WTC11 (cell line): ENCODE results near the gene PTPRT.

Experiments
- CREB1 ChIP-seq: sonication (generic); formaldehyde crosslinking; IDR thresholded peaks from 2 replicates; pipeline ENCODE4 v1.8.0; 2023; ENCODE audit warnings: mild to moderate bottlenecking, missing genetic modification reagents
- FOXJ3 ChIP-seq: sonication (generic); formaldehyde crosslinking; IDR thresholded peaks from 2 replicates; pipeline ENCODE4 v1.9.0; 2021; ENCODE audit warnings: missing genetic modification reagents, mild to moderate bottlenecking, borderline replicate concordance
- FOXK1 ChIP-seq: sonication (generic); formaldehyde crosslinking; IDR thresholded peaks from 2 replicates; pipeline ENCODE4 v1.8.0; 2022; ENCODE audit warnings: mild to moderate bottlenecking, moderate library complexity, missing genetic modification reagents
- JUN ChIP-seq: sonication (generic); formaldehyde crosslinking; IDR thresholded peaks from 2 replicates; pipeline ENCODE4 v1.8.0; 2023; ENCODE audit warnings: mild to moderate bottlenecking, missing genetic modification reagents
- NFE2L1 ChIP-seq: sonication (generic); formaldehyde crosslinking; IDR thresholded peaks from 2 replicates; pipeline ENCODE4 v1.8.1; 2023; ENCODE audit warnings: missing genetic modification reagents
- RELA ChIP-seq: sonication (generic); formaldehyde crosslinking; IDR thresholded peaks from 2 replicates; pipeline ENCODE4 v1.8.1; 2022; ENCODE audit warnings: missing genetic modification reagents, mild to moderate bottlenecking, borderline replicate concordance
- TCF7 ChIP-seq: sonication (generic); formaldehyde crosslinking; IDR thresholded peaks from 2 replicates; pipeline ENCODE4 v1.8.0; 2022; ENCODE audit warnings: mild to moderate bottlenecking, low read depth, missing genetic modification reagents, moderate library complexity
- ZNF263 ChIP-seq: sonication (generic); formaldehyde crosslinking; IDR thresholded peaks from 2 replicates; pipeline ENCODE4 v1.8.1; 2022; ENCODE audit warnings: low read depth, mild to moderate bottlenecking, moderate library complexity, missing genetic modification reagents
- TF ChIP-seq, protein P1 (sequence below): sonication (generic); formaldehyde crosslinking; IDR thresholded peaks from 2 replicates; pipeline ENCODE4 v1.8.1; 2023; ENCODE audit warnings: mild to moderate bottlenecking, moderate library complexity, missing genetic modification reagents
- TF ChIP-seq, protein P2 (sequence below): sonication (generic); formaldehyde crosslinking; IDR thresholded peaks from 2 replicates; pipeline ENCODE4 v1.8.0; 2022; ENCODE audit warnings: mild to moderate bottlenecking, missing genetic modification reagents
- TF ChIP-seq, protein P3 (sequence below): fragments of 200-600 bp; IDR thresholded peaks from 2 replicates; pipeline ENCODE4 v1.8.0; 2022; ENCODE audit warnings: antibody characterized with exemption
- TF ChIP-seq, protein P4 (sequence below): sonication (generic); formaldehyde crosslinking; IDR thresholded peaks from 2 replicates; pipeline ENCODE4 v1.8.1; 2022; ENCODE audit warnings: mild to moderate bottlenecking, moderate library complexity, missing genetic modification reagents
- TF ChIP-seq, protein P5 (sequence below): sonication (generic); formaldehyde crosslinking; IDR thresholded peaks from 2 replicates; pipeline ENCODE4 v1.8.1; 2023; ENCODE audit warnings: mild to moderate bottlenecking, missing genetic modification reagents, moderate library complexity

DNA sequence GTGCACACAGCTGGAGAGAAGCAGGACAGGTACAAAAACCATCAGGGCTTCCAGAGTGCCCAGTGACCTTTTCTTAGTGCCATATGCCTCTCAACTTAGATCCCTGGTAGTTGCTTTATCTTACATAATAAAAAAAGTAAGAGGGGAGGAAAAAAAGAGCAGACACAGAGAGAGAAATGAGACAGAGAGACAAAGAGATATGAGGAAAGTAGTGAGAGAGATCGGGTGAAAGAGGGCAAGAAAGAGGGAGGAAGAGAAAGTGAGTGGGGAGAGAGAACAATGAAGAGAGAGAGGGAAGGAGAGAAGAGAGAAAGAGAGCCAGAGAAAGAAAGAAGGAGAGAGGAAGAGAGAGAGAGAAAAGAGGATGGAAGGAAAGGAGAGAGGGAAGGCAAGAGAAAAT, 131.6 kb downstream of the PTPRT start:
- no peak for TF ChIP-seq NFE2L1 (CRISPR knock-in tag)
- TF ChIP-seq, protein P1, sequence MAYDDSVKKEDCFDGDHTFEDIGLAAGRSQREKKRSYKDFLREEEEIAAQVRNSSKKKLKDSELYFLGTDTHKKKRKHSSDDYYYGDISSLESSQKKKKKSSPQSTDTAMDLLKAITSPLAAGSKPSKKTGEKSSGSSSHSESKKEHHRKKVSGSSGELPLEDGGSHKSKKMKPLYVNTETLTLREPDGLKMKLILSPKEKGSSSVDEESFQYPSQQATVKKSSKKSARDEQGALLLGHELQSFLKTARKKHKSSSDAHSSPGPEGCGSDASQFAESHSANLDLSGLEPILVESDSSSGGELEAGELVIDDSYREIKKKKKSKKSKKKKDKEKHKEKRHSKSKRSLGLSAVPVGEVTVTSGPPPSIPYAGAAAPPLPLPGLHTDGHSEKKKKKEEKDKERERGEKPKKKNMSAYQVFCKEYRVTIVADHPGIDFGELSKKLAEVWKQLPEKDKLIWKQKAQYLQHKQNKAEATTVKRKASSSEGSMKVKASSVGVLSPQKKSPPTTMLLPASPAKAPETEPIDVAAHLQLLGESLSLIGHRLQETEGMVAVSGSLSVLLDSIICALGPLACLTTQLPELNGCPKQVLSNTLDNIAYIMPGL (CRISPR knock-in tag): no peak
- TF ChIP-seq JUN (CRISPR knock-in tag): no peak
- no peak for TF ChIP-seq CREB1
- TF ChIP-seq, protein P2, sequence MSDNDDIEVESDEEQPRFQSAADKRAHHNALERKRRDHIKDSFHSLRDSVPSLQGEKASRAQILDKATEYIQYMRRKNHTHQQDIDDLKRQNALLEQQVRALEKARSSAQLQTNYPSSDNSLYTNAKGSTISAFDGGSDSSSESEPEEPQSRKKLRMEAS (CRISPR knock-in tag): no peak
- no peak for TF ChIP-seq TCF7 (CRISPR knock-in tag)
- TF ChIP-seq, protein P3, sequence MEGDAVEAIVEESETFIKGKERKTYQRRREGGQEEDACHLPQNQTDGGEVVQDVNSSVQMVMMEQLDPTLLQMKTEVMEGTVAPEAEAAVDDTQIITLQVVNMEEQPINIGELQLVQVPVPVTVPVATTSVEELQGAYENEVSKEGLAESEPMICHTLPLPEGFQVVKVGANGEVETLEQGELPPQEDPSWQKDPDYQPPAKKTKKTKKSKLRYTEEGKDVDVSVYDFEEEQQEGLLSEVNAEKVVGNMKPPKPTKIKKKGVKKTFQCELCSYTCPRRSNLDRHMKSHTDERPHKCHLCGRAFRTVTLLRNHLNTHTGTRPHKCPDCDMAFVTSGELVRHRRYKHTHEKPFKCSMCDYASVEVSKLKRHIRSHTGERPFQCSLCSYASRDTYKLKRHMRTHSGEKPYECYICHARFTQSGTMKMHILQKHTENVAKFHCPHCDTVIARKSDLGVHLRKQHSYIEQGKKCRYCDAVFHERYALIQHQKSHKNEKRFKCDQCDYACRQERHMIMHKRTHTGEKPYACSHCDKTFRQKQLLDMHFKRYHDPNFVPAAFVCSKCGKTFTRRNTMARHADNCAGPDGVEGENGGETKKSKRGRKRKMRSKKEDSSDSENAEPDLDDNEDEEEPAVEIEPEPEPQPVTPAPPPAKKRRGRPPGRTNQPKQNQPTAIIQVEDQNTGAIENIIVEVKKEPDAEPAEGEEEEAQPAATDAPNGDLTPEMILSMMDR: no peak
- TF ChIP-seq FOXJ3: no peak
- TF ChIP-seq, protein P4, sequence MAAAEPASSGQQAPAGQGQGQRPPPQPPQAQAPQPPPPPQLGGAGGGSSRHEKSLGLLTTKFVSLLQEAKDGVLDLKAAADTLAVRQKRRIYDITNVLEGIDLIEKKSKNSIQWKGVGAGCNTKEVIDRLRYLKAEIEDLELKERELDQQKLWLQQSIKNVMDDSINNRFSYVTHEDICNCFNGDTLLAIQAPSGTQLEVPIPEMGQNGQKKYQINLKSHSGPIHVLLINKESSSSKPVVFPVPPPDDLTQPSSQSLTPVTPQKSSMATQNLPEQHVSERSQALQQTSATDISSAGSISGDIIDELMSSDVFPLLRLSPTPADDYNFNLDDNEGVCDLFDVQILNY (CRISPR knock-in tag): no peak
- no peak for TF ChIP-seq FOXK1
- TF ChIP-seq ZNF263 (CRISPR knock-in tag): no peak
- no peak for TF ChIP-seq RELA
- TF ChIP-seq, protein P5, sequence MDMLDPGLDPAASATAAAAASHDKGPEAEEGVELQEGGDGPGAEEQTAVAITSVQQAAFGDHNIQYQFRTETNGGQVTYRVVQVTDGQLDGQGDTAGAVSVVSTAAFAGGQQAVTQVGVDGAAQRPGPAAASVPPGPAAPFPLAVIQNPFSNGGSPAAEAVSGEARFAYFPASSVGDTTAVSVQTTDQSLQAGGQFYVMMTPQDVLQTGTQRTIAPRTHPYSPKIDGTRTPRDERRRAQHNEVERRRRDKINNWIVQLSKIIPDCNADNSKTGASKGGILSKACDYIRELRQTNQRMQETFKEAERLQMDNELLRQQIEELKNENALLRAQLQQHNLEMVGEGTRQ (CRISPR knock-in tag): no peak
